GM12801 (cell line): ENCODE measurements around the gene NCAM1.

ENCODE experiments used
- CTCF ChIP-seq: IDR thresholded peaks from one replicate; pipeline ENCODE4 v1.5.1; 2011; ENCODE audit warnings: control low read depth; ENCODE audit not compliant: insufficient read length; ENCODE audit errors: extremely low read depth

The NCAM1 gene

GRCh38 chr11:113314389-113315301 lies 353.4 kb downstream of the NCAM1 start, which contains the start of gene TTC12:
TTC12 (plus strand) TSS chr11:113314583; CDS start chr11:113316258, 1,675 bp downstream.
- no peak for TF ChIP-seq CTCF

GRCh38 chr11:113315811-113316210 lies 354.6 kb downstream of the NCAM1 start:
- no peak for TF ChIP-seq CTCF

- no peak for TF ChIP-seq CTCF
Observed at GRCh38 chr11:113316256-113316655, 355.0 kb downstream of the NCAM1 start.

- TF ChIP-seq CTCF: no peak
Observed at GRCh38 chr11:113317339-113317738, 356.1 kb downstream of the NCAM1 start.

GRCh38 chr11:113319085-113319484 lies 357.9 kb downstream of the NCAM1 start:
- no peak for TF ChIP-seq CTCF

GRCh38 chr11:113322158-113322557 lies 360.9 kb downstream of the NCAM1 start:
- TF ChIP-seq CTCF: no peak

GRCh38 chr11:113324250-113324649 lies 363.0 kb downstream of the NCAM1 start:
- no peak for TF ChIP-seq CTCF
